Testis (tissue), 2 donors: Measurements from ENCODE around the gene TEX2.

ENCODE experiments used
- CTCF ChIP-seq, 3 experiments: fragments of 450-650 bp in 2 of 3; fragments of 200-600 bp in 1 of 3; sonication (generic) in 1 of 3; IDR thresholded peaks; one replicate each; pipeline ENCODE4 v1.5.1; 2016 to 2019; ENCODE audit warnings: antibody characterized with exemption in 3 of 3, mild to moderate bottlenecking in 2 of 3, moderate library complexity in 1 of 3
- POLR2A ChIP-seq: fragments of 450-650 bp; IDR thresholded peaks from one replicate; pipeline ENCODE4 v1.6.1; 2017; ENCODE audit warnings: antibody characterized with exemption, mild to moderate bottlenecking, moderate library complexity

- no peak for TF ChIP-seq CTCF (IDR thresholded peaks at IDR 0.05)
- no peak for TF ChIP-seq POLR2A
Measured at GRCh38 chr17:64216000-64216337, 47.1 kb downstream of the TEX2 start.
